ENCODE results near the gene NEK10. TPM values are rescaled to one million over a fixed set of nuclear protein-coding genes. Genes with fewer than 3 reads are reported as not detected.
"Not testable (repeated sequence)": the region's sequence is repeated elsewhere in the genome, so short reads cannot be mapped to it uniquely, and the experiment has no call there.

Gene NEK10, protein sequence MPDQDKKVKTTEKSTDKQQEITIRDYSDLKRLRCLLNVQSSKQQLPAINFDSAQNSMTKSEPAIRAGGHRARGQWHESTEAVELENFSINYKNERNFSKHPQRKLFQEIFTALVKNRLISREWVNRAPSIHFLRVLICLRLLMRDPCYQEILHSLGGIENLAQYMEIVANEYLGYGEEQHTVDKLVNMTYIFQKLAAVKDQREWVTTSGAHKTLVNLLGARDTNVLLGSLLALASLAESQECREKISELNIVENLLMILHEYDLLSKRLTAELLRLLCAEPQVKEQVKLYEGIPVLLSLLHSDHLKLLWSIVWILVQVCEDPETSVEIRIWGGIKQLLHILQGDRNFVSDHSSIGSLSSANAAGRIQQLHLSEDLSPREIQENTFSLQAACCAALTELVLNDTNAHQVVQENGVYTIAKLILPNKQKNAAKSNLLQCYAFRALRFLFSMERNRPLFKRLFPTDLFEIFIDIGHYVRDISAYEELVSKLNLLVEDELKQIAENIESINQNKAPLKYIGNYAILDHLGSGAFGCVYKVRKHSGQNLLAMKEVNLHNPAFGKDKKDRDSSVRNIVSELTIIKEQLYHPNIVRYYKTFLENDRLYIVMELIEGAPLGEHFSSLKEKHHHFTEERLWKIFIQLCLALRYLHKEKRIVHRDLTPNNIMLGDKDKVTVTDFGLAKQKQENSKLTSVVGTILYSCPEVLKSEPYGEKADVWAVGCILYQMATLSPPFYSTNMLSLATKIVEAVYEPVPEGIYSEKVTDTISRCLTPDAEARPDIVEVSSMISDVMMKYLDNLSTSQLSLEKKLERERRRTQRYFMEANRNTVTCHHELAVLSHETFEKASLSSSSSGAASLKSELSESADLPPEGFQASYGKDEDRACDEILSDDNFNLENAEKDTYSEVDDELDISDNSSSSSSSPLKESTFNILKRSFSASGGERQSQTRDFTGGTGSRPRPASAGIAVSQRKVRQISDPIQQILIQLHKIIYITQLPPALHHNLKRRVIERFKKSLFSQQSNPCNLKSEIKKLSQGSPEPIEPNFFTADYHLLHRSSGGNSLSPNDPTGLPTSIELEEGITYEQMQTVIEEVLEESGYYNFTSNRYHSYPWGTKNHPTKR
- total RNA-seq: 1 to 10 TPM in 2 of 9 donors, under 1 TPM in 7; 0.25 to 4.8 (median 0.80) TPM
- under 1 TPM; 0.16 to 0.55 (median 0.24) TPM for polyA plus RNA-seq
- long read RNA-seq, donor 1: 0 reads
- long read RNA-seq, donor 2: 0 reads
- long read RNA-seq, donor 3: 0 reads
- long read RNA-seq, donor 4: 0 reads
- long read RNA-seq, donor 5, partial matches to known transcripts: 0 of 1 reads
- long read RNA-seq, donor 5, other reads (novel, unspliced or antisense): 1 of 1 reads
- long read RNA-seq, donor 6: 0 reads
- long read RNA-seq, donor 7: 0 reads
- long read RNA-seq, donor 8: 0 reads
- long read RNA-seq, donor 9: 0 reads
- long read RNA-seq, donor 10: 0 reads

DNA sequence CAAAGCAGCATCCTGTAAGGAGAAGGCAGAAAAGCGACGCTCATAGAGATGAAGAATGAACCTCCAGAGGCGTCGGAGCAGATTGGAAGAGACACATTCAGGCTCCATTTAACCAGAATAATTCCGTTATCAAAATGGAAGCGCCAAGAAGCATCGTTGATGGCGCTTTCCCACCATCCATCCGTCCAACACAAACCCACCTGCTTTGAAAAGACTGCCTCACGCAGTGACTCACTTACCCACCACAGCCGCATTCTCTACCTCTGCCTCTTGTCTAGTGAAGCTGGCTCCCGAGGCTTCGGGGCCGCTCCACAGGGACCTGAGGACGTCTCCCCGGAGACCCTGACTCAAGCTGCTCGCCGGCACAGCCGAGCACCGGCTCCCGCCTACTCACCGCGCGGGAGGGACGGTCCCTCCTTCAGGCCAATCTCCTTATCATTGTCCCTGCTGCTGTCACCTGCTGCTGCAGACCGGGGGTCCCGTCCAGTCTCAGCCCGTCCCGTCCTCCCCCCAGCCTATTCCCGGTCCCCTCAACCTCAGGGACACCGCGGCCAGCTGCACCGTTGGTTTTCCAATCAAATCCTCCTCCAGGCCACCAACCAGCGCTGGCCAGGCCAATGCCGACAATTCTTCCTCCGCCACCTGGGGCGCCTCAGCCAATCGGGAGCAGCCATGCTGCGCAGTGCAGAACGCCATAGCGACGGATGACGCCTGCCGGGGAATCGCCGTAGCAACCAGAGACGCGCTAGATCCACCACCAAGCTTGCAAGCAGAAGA lies at the start of gene NEK10:
NEK10 (minus strand) TSS at position 553 of the 777 bp plus-strand sequence. CDS start 16,501 bp downstream, outside the sequence.
- Histone ChIP-seq H3K36me3 (replicated peaks in 1 of 2) (no peaks in the 10 kb centered on the region), H3K9me3 (replicated peaks in 1 of 3) (no peaks in the 10 kb centered on the region), H3K4me3 (peak within 1 kb of the TSS; percentile 43 to 94 (median 62)), H3K27me3 (no peaks in the 10 kb centered on the region), H3K4me1 (replicated peaks in 1 of 2) (peaks cover 0 to 4% of the 10 kb centered on the region in 2 donors), H3K27ac (no peak within 1 kb of the TSS)
- WGBS, 4 donors: 2 to 3% (median 2%) methylated on average over 15 to 48 of the region's 48 CpGs
- TF ChIP-seq, protein P1, sequence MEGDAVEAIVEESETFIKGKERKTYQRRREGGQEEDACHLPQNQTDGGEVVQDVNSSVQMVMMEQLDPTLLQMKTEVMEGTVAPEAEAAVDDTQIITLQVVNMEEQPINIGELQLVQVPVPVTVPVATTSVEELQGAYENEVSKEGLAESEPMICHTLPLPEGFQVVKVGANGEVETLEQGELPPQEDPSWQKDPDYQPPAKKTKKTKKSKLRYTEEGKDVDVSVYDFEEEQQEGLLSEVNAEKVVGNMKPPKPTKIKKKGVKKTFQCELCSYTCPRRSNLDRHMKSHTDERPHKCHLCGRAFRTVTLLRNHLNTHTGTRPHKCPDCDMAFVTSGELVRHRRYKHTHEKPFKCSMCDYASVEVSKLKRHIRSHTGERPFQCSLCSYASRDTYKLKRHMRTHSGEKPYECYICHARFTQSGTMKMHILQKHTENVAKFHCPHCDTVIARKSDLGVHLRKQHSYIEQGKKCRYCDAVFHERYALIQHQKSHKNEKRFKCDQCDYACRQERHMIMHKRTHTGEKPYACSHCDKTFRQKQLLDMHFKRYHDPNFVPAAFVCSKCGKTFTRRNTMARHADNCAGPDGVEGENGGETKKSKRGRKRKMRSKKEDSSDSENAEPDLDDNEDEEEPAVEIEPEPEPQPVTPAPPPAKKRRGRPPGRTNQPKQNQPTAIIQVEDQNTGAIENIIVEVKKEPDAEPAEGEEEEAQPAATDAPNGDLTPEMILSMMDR (IDR thresholded peaks at IDR 0.05): peak in 2 of 6 experiments; percentile 14 to 17
- no peak for TF ChIP-seq POLR2A (IDR thresholded peaks at IDR 0.05)
- intact Hi-C loops (cut with DNase I): loop anchor here in 1 of 2 donors (10.0 kb wide), 1 partner anchor 316 kb away; no protein-coding TSS in a partner anchor
- peak; percentile 94 to 98 (median 96) for DNase-seq

DNA sequence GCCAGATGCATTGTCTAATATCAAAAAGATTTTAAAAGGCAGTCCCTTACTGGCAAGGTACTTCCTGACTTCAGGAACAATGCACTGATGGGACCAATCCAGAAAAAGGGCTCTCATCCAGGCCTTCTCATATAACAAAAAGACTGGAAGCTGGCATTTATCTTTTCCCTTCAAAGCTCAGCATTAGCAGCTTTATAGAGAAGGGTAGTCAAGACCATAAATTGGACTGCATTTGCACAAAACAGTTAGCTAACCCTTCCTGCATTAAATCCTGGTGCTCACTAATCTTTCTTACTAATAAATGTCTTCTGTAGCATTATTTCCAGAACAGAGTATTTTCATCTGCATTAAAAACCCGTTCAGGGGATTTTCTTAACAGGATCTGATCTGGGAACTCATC lies 46.0 kb upstream of the NEK10 start:
- Histone ChIP-seq H3K36me3 (replicated peaks in 1 of 2) (peaks cover 0 to 8% of the 10 kb centered on the region in 2 donors), H3K27me3 (no peaks in the 10 kb centered on the region), H3K9me3 (replicated peaks in 1 of 3) (no peaks in the 10 kb centered on the region), H3K4me1 (replicated peaks in 1 of 2) (no peaks in the 10 kb centered on the region), H3K27ac (no peak overlapping the region), H3K4me3 (no peak overlapping the region)
- no peak for DNase-seq
- TF ChIP-seq, protein P1 (IDR thresholded peaks at IDR 0.05): no peak
- TF ChIP-seq POLR2A (IDR thresholded peaks at IDR 0.05): no peak
- 76 to 97% (median 88%) methylated on average over 1 of the region's 1 CpG for WGBS, 4 donors
- intact Hi-C loops (cut with DNase I): no loop called here

DNA sequence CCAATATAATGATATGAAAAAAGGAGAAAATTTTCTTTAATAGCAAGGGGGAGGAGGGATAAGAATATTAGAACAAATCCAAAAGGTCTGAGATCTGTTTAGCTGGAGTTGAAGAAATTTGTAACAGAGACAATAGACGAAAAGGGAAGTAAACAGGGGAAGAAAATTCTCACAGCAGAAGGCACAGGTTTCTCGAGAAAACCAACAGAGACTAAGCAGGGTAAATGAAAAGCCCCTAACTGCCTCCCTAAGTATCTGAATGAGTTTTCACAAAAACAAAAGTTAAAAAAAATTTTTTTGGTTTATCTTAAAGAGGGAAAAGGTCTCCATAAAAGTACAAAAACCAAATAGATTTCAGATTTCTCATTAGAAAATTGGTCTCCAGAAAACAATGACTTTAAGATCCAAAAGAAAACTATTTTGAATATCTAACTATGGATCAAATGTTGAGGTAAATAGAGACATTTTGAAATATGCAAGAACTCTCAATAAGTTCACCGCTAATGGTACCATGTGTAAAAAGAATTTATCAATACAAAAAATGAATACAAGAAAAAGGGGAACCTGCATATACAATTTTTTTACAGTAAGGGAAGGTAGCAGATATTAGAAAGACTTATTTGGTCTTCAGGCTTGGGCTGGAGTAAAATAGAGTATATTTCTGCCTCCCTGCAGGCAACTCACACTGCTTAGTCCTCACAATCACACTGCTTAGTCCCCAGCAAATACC lies 23.9 kb upstream of the NEK10 start:
- Histone ChIP-seq H3K36me3 (replicated peaks in 1 of 2) (no peaks in the 10 kb centered on the region), H3K4me1 (replicated peaks in 1 of 2) (no peaks in the 10 kb centered on the region), H3K4me3 (no peak overlapping the region), H3K27ac (no peak overlapping the region), H3K9me3 (replicated peaks in 1 of 3) (no peaks in the 10 kb centered on the region), H3K27me3 (no peaks in the 10 kb centered on the region)
- intact Hi-C loops (cut with DNase I): no loop called here
- DNase-seq: no peak
- WGBS, 4 donors: 43 to 56% (median 52%) methylated on average over 3 of the region's 3 CpGs
- no peak for TF ChIP-seq POLR2A (IDR thresholded peaks at IDR 0.05)

DNA sequence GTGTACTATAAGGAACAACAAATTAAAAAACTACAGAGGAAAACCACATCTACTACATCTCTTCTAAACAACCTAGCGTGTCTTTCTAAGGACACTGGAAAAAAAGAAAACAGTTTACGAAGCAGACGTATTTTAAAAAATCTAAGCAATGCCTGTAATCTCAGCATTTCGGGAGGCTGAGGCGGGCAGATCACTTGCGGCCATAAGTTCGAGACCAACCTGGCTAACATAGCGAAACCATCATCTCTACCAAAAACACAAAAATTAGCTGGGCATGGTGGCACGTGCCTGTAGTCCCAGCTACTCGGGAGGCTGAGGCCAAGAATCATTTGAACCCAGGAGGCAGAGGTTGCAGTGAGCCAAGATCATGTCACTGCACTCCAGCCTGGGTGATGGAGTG lies 23.2 kb upstream of the NEK10 start:
- H3K9me3 ChIP-seq (replicated peaks in 1 of 3); H3K36me3 ChIP-seq (replicated peaks in 1 of 2); DNase-seq; H3K27me3 ChIP-seq; intact Hi-C loops (cut with DNase I); H3K4me3 ChIP-seq; H3K4me1 ChIP-seq (replicated peaks in 1 of 2); H3K27ac ChIP-seq: not testable (repeated sequence)
- 93 to 96% (median 95%) methylated on average over 10 of the region's 10 CpGs for WGBS, 4 donors

All from adrenal gland (tissue), 19 donors.